WTC11 (cell line): ENCODE results near the gene MAN1B1. TPM values are rescaled to one million over a fixed set of nuclear protein-coding genes. Genes with fewer than 3 reads are reported as not detected.

Experiments used
- ATAC-seq: fragments of 200-7000 bp; cut with Tn5 transposase; 2 replicates; pipeline ENCODE4 v1.10.0; 2021; ENCODE audit warnings: mild to moderate bottlenecking, moderate library complexity
- CTCF ChIA-PET: fragments of 300-600 bp; sonication (Branson Sonifier 250); formaldehyde crosslinking; loops from one replicate; lab custom pipeline; 2021; ENCODE audit warnings: antibody characterized with exemption; lab: Charles Lee
- POLR2A ChIA-PET: fragments of 350-600 bp; sonication (Branson Sonifier 250); formaldehyde crosslinking; loops from one replicate; lab custom pipeline; 2021; ENCODE audit warnings: antibody characterized with exemption; lab: Charles Lee
- DNase-seq: peaks from one replicate; pipeline ENCODE4 v3.0.0; 2021; ENCODE audit warnings: low spot score
- H3K27ac Mint-ChIP-seq: 2 replicates; pipeline ENCODE4 v1.8.0; 2021; ENCODE audit warnings: mixed read lengths
- H3K27me3 Mint-ChIP-seq: 2 replicates; pipeline ENCODE4 v1.8.0; 2021; ENCODE audit warnings: low read depth, mild to moderate bottlenecking, moderate library complexity, mixed read lengths
- H3K36me3 Mint-ChIP-seq: 2 replicates; pipeline ENCODE4 v1.8.0; 2021; ENCODE audit warnings: mixed read lengths
- H3K4me1 Mint-ChIP-seq: 2 replicates; pipeline ENCODE4 v1.8.0; 2022; ENCODE audit warnings: mixed read lengths
- H3K4me3 Mint-ChIP-seq: 2 replicates; pipeline ENCODE4 v1.8.0; 2021; ENCODE audit warnings: mild to moderate bottlenecking, moderate library complexity, mixed read lengths
- H3K9me3 Mint-ChIP-seq: 2 replicates; pipeline ENCODE4 v1.8.0; 2021; ENCODE audit warnings: mixed read lengths
- AR ChIP-seq: fragments of 250-450 bp; sonication (Bioruptor Pico); IDR thresholded peaks from 2 replicates; pipeline ENCODE4 v1.9.0; 2021; ENCODE audit warnings: mild to moderate bottlenecking
- ATF2 ChIP-seq: sonication (generic); formaldehyde crosslinking; IDR thresholded peaks from 2 replicates; pipeline ENCODE4 v1.8.1; 2022; ENCODE audit warnings: low read depth, missing genetic modification reagents, borderline replicate concordance
- CTCF ChIP-seq: fragments of 200-600 bp; IDR thresholded peaks from 2 replicates; pipeline ENCODE4 v1.8.0; 2022; ENCODE audit warnings: antibody characterized with exemption
- E2F4 ChIP-seq: sonication (generic); formaldehyde crosslinking; IDR thresholded peaks from 2 replicates; pipeline ENCODE4 v1.8.1; 2022; ENCODE audit warnings: low read depth, mild to moderate bottlenecking, moderate library complexity, missing genetic modification reagents, borderline replicate concordance
- ERG ChIP-seq: fragments of 250-450 bp; sonication (Bioruptor Pico); IDR thresholded peaks from 2 replicates; pipeline ENCODE4 v1.8.0; 2021; ENCODE audit warnings: mild to moderate bottlenecking
- FOXP4 ChIP-seq: sonication (generic); formaldehyde crosslinking; IDR thresholded peaks from 2 replicates; pipeline ENCODE4 v1.8.0; 2022; ENCODE audit warnings: mild to moderate bottlenecking, missing genetic modification reagents
- HMGA2 ChIP-seq: fragments of 250-450 bp; sonication (Bioruptor Pico); IDR thresholded peaks from 2 replicates; pipeline ENCODE4 v1.4.0; 2021; ENCODE audit warnings: mild to moderate bottlenecking, moderate library complexity
- HMGXB4 ChIP-seq: sonication (generic); formaldehyde crosslinking; IDR thresholded peaks from 2 replicates; pipeline ENCODE4 v1.8.1; 2023; ENCODE audit warnings: mild to moderate bottlenecking, moderate library complexity, missing genetic modification reagents
- IRF2 ChIP-seq: sonication (generic); formaldehyde crosslinking; IDR thresholded peaks from 2 replicates; pipeline ENCODE4 v1.8.0; 2022; ENCODE audit warnings: low read depth, missing genetic modification reagents, borderline replicate concordance
- PRDM15 ChIP-seq: sonication (generic); formaldehyde crosslinking; IDR thresholded peaks from 2 replicates; pipeline ENCODE4 v1.8.0; 2022; ENCODE audit warnings: missing genetic modification reagents
- RORB ChIP-seq: fragments of 250-450 bp; sonication (Bioruptor Pico); IDR thresholded peaks from 2 replicates; pipeline ENCODE4 v1.9.0; 2021; ENCODE audit warnings: mild to moderate bottlenecking
- total RNA-seq: library from RNA; stranded (reverse); gene quantifications from 3 replicates; pipeline ENCODE4 v1.2.3, GENCODE V29; 2021

MAN1B1 gene
- total RNA-seq, 1 experiment from 2014 or later, result 57.1 TPM

GRCh38 chr9:137063311-137064026 is 23.3 kb upstream of the MAN1B1 start:
- peaks cover 8% of the 10 kb centered on the region for H3K4me1 Mint-ChIP-seq
- POLR2A ChIA-PET, result interaction anchor here (0.6 kb wide), 1 partner anchor 220 kb away, joined by 7 read pairs; no protein-coding TSS in a partner anchor
- peaks cover 3% of the 10 kb centered on the region for H3K36me3 Mint-ChIP-seq
- no peak overlapping the region for H3K27ac Mint-ChIP-seq
- TF ChIP-seq PRDM15 (CRISPR knock-in tag), result peak; percentile 47; the same call in 1 of the 2 replicates
- no peak for TF ChIP-seq HMGA2 (CRISPR knock-in tag)
- TF ChIP-seq ERG (CRISPR knock-in tag), result no peak
- no peak for TF ChIP-seq AR (CRISPR knock-in tag)
- TF ChIP-seq, all 79 proteins: peak for 1
- ATAC-seq, result no peak
- H3K27me3 Mint-ChIP-seq, result peaks cover 6% of the 10 kb centered on the region
- H3K9me3 Mint-ChIP-seq, result no peaks in the 10 kb centered on the region
- CTCF ChIA-PET, result interaction anchor here (0.5 to 10.4 kb wide), 56 partner anchors 7 to 736 kb away, joined by 3 to 240 read pairs (median 5); partner anchors contain the start of genes ENTPD2, FUT7, GPSM1 and LCN8
- DNase-seq, result no peak
- no peak overlapping the region for H3K4me3 Mint-ChIP-seq

- ATAC-seq (peak; percentile 51), DNase-seq (peak; percentile 84)
- Mint-ChIP-seq H3K9me3 (no peaks in the 10 kb centered on the region), H3K36me3 (peaks cover 3% of the 10 kb centered on the region), H3K4me1 (peaks cover 12% of the 10 kb centered on the region), H3K27me3 (peaks cover 6% of the 10 kb centered on the region), H3K4me3 (no peak overlapping the region), H3K27ac (no peak overlapping the region)
- ChIA-PET POLR2A (interaction anchor here (0.6 kb wide), 1 partner anchor 219 kb away, joined by 7 read pairs; no protein-coding TSS in a partner anchor), CTCF (interaction anchor here (0.5 to 10.4 kb wide), 59 partner anchors 8 to 737 kb away, joined by 3 to 240 read pairs (median 5); partner anchors contain the start of genes ENTPD2, FUT7, GPSM1 and LCN8)
- TF ChIP-seq ERG (CRISPR knock-in tag) (no peak), HMGXB4 (CRISPR knock-in tag) (peak; percentile 68), IRF2 (CRISPR knock-in tag) (no peak), E2F4 (CRISPR knock-in tag) (no peak), RORB (CRISPR knock-in tag) (no peak), ATF2 (CRISPR knock-in tag) (no peak), CTCF (peak; percentile 99), FOXP4 (CRISPR knock-in tag) (0 out of 2 replicates have a peak, but pooled peaks have one; percentile 19)
Measured at GRCh38 chr9:137064027-137064879, 22.5 kb upstream of the MAN1B1 start.
